ENCODE data around the gene ICA1. TPM values are rescaled to one million over a fixed set of nuclear protein-coding genes. Genes with fewer than 3 reads are reported as not detected.
"Not testable (repeated sequence)": the region's sequence is repeated elsewhere in the genome, so short reads cannot be mapped to it uniquely, and the experiment has no call there.

Gene ICA1
- total and polyA plus RNA-seq, 2 of the 13 experiments (the other 11 are each of a cell fraction or from before 2014, with no cell fraction given) = 0.29 TPM; not detected in 1

GRCh38 chr7:8239702-8240362, 22.1 kb downstream of the ICA1 start (continued):
- TF ChIP-seq THAP9 (CRISPR knock-in tag; IDR thresholded peaks at IDR 0.05; ENCODE audit: borderline replicate concordance) (0 out of 2 replicates have a peak, but pooled peaks have one; percentile 38), ZNF441 (CRISPR knock-in tag; IDR thresholded peaks at IDR 0.05; ENCODE audit: borderline replicate concordance) (peak; percentile 37; the same call in 1 of the 2 replicates), ZNF687 (CRISPR knock-in tag; IDR thresholded peaks at IDR 0.05) (0 out of 2 replicates have a peak, but pooled peaks have one; percentile 12), FOXA3 (CRISPR knock-in tag; IDR thresholded peaks at IDR 0.05) (peak; percentile 63), HNF1B (CRISPR knock-in tag; IDR thresholded peaks at IDR 0.05) (0 out of 2 replicates have a peak, but pooled peaks have one; percentile 10), ZNF121 (CRISPR knock-in tag; IDR thresholded peaks at IDR 0.05) (0 out of 2 replicates have a peak, but pooled peaks have one; percentile 47), SOX6 (CRISPR knock-in tag; IDR thresholded peaks at IDR 0.05) (peak; percentile 24; the same call in 1 of the 2 replicates), FOXA1 (CRISPR knock-in tag; IDR thresholded peaks at IDR 0.05) (peak; percentile 83), ZNF644 (CRISPR knock-in tag; IDR thresholded peaks at IDR 0.05; ENCODE audit: low read depth) (peak; percentile 40; the same call in 1 of the 2 replicates), ZNF281 (CRISPR knock-in tag; IDR thresholded peaks at IDR 0.05; ENCODE audit: borderline replicate concordance) (peak; percentile 77; the same call in 1 of the 2 replicates), TEAD3 (CRISPR knock-in tag; optimal IDR thresholded peaks at IDR 0.05; ENCODE audit: borderline replicate concordance) (peak; percentile 80), SOX13 (CRISPR knock-in tag; conservative IDR thresholded peaks at IDR 0.05 in 1 of 2, IDR thresholded peaks at IDR 0.05 in 1 of 2) (0 out of 4 replicates have a peak, but pooled peaks of 1 of the 2 experiments have one; percentile 18), HOXA3 (CRISPR knock-in tag; IDR thresholded peaks at IDR 0.05) (0 out of 2 replicates have a peak, but pooled peaks have one; percentile 17)
- TF ChIP-seq SOX6, FOXA1, SOX13 (IDR thresholded peaks at IDR 0.05): not testable (repeated sequence)
